GM04504 (cell line): ENCODE data around the gene ZG16.

ENCODE experiments used
- DNase-seq: peaks from one replicate; pipeline ENCODE4 v3.0.0-alpha.2; 2012; ENCODE audit warnings: low read depth

ZG16 gene

DNA sequence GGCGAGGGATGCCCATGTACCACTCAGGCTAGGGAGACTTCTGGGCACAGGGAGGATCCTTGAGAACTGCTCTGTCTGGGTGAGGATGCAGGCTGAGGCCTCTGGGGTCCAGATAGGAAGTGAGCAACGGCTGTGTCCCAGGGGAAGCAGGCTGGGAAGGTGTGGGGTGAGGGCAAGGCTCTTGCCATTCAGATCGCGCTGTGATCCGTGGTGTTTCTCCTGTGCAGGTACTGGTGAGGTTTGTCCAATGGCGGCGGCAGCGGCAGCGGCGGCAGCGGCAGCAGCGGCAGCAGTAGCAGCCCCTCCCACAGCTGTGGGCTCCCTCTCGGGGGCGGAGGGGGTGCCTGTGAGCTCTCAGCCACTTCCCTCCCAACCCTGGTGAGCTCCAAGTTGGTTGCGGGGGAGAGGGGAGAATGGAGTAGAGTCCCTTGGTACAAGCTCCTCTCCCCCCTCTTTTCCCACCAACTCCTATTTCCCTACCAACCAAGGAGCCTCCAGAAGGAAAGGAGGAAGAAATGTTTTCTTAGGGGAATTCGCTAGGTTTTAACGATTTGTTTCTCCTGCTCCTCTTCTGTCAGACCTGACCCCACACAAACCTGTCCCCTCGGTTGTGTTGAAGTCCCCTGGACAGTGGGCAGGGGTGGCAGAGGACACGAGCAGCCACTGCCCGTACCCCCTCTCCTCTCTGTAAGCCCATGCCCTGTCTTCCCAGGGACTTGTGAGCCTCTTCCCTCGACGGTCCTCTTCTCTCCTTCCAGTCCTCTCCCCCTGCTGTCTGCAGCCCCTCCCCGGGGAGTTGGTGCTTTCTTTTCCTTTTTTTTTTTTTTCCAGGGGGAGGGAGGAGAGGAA is 32.0 kb downstream of the ZG16 start:
- DNase-seq = no peak

DNA sequence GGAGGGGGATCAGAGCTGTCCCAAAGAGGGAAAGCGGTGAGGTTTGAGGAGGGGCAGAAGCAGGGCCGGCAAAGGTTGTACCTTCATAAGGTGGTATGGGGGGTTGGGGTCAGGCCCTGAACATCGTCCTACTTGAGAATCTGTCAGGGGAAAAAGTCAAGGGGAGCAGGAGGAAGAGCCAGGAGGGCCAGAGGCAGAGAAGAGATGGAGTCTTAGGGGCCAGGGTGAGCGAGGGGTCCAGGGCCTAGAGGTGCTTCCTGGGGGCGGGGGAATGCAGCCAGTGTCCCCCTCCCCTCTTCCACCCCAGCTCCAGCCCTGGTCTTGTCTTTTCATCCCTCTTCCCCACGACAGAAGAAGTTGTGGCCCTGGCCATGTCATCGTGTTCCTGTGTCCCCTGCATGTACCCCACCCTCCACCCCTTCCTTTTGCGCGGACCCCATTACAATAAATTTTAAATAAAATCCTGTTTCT is 32.7 kb downstream of the ZG16 start:
- no peak for DNase-seq

DNA sequence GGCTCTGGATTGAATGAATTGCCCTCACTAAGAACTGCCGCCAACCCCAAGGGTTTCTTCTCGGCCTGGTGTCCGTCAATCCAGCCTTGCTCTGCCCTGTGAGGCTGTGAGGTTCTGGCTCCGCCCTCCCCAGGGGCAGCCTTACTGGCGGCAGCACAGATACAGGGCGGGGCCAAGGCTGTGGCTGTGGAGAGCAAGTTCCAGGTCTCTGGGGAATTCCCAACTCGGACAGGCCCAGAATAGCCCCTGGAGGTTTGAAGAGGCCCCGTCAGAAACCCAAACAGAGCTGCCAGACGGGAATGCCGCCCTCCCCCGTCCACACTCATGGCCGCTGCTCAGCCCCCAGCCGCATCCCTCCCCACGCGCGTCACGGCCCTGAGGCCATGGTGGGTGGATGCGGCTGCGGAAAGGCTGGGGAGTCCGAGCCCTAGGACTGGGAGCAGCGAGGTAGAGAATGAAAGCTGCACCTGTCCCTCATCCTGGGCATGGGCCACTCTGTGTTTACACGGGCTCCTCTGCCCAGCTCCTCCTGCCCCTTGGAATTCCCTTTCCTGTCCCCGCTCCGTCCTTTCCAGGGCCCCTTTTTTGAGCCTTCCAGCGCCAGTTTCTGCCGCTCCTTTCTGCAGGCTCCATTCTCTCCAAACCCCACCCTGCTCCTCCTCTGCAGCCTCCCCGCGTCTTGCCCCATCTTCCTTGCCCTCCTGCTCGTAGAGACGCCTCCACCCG is 33.3 kb downstream of the ZG16 start:
- peak; percentile 97 for DNase-seq

DNA sequence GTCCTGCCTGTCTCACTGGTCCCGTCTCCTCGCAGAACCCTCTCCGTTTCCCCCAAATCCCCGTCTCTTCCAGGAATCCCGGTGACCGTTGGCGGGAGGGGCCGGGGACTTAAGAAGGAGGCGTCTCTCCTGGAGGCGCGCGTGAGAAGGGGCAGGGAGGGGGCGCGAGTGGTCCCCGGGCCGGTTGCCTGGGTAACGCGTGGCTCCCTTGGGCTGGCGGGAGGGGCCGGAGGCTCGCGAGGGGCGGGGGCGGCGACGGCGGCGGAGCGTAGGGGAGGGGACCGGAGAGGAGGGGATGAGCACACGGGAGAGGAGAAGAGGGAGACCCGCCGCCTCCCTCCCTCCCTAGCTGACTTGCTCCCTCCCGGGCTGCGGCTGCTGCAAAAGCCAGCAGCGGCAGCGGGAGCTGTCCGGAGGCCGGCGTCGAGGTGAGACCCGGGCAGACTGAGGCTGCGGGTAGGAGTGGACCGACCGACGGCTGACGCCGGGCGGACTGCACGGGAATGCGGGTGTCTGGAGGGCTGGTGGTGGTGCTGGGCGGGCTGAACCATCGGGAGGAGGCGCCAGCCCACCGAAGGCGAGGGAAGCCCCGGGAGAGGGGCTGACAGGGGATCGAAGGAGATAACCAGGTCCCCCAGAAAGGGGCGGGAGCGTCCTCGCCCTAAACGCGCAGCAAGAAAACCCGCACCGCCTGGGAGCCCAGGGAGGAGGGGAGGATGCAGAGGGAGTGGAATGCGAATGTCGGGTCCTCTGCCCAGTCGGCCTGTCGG is 34.0 kb downstream of the ZG16 start, which contains the start of gene PRRT2:
PRRT2 (plus strand) TSS at position 298 of the 770 bp plus-strand sequence. CDS start 862 bp downstream, outside the sequence.
- no peak for DNase-seq

DNA sequence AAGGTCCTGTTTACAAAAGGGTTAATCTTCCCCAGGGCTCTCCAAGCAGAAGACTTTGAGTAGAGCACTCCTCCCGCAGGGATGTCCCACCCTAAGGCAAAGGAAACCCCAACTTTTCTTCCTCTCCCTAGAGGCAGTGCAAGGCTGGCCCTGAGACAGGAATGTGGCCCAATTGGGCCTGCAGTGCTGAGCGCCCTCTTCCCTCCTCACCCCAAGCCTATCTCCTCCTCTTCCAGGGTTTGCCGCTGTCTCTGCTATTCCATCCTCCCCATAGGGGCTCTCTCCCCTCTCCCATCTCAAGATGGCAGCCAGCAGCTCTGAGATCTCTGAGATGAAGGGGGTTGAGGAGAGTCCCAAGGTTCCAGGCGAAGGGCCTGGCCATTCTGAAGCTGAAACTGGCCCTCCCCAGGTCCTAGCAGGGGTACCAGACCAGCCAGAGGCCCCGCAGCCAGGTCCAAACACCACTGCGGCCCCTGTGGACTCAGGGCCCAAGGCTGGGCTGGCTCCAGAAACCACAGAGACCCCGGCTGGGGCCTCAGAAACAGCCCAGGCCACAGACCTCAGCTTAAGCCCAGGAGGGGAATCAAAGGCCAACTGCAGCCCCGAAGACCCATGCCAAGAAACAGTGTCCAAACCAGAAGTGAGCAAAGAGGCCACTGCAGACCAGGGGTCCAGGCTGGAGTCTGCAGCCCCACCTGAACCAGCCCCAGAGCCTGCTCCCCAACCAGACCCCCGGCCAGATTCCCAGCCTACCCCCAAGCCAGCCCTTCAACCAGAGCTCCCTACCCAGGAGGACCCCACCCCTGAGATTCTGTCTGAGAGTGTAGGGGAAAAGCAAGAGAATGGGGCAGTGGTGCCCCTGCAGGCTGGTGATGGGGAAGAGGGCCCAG is 34.9 kb downstream of the ZG16 start:
- DNase-seq = no peak

DNA sequence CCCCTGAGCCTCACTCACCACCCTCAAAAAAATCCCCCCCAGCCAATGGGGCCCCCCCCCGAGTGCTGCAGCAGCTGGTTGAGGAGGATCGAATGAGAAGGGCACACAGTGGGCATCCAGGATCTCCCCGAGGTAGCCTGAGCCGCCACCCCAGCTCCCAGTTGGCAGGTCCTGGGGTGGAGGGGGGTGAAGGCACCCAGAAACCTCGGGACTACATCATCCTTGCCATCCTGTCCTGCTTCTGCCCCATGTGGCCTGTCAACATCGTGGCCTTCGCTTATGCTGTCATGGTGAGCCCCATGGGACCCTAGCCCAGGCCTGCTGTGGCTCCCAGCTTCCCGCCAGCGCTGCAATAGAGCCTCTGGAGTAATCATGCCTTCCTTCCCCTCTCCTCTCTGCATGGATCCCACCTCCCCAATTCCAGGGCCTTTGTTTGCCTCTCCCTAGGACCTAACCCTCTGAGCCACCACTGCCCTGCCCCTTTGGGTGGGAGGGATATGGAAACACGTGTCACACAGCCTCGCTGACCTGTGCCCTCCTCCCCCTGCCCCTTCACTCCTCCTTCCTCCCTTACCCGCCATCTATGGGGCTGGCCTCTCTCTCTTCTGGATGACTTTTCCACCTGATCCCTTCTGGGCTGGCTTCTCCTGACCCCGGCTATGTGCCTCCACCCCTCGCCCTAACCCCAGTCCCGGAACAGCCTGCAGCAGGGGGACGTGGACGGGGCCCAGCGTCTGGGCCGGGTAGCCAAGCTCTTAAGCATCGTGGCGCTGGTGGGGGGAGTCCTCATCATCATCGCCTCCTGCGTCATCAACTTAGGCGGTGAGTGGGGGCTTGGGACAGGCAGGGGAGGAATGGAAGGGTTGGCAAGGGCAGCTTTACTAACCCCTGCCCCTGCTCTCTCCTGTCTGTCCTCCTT is 35.8 kb downstream of the ZG16 start:
- DNase-seq = no peak

DNA sequence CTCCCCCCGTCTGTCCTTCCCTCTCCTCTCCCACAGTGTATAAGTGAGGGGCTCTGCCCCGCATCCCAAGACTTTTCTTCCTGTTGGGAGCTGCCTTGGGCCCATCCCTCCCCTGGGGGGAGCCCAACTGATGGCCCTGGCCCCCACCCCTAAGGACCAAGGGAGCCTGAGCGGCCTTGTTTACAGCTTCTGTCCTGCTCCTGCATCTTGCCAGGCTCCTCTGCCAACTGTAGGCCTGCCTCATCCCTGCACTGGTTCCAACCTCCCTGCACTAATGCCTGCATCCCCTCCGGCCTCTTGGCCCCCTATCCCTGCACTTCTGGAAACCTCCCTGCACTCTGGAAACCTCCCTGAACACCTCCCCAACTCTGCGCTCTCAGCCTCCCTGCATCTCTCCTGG is 36.5 kb downstream of the ZG16 start:
- no peak for DNase-seq

DNA sequence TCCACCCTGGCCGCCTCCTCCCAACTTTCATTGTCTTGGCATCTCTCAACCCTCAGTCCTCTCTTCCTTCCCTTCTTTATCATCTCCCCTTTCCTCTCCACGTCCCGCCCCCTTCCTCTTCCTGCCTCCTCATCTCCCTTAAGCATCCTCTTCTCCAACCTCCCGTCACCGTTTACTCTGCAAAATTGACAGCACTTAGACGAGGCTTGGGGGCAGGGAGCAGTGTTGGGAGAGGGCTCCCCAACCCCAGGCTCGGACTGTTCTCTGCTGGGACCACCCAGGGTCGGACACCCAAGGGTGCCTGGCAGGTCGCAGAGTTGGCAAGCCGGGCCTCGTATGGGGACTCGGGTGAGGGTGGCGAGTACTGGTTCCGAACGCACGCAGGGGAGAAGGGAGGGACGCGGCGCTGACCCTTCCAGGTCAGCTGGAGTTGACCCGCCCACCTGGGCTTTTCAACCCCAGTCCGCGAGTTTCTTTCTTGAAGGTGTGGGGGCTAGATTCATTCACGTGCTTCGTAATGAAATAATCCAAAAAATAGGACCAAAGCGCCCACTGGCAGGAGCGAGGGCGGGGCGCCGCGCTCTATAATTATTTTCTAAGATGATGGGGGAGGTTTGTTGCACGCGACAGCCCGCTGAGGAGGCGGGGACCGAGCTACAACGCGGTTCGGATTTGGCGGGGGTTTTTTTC is 37.1 kb downstream of the ZG16 start:
- no peak for DNase-seq

DNA sequence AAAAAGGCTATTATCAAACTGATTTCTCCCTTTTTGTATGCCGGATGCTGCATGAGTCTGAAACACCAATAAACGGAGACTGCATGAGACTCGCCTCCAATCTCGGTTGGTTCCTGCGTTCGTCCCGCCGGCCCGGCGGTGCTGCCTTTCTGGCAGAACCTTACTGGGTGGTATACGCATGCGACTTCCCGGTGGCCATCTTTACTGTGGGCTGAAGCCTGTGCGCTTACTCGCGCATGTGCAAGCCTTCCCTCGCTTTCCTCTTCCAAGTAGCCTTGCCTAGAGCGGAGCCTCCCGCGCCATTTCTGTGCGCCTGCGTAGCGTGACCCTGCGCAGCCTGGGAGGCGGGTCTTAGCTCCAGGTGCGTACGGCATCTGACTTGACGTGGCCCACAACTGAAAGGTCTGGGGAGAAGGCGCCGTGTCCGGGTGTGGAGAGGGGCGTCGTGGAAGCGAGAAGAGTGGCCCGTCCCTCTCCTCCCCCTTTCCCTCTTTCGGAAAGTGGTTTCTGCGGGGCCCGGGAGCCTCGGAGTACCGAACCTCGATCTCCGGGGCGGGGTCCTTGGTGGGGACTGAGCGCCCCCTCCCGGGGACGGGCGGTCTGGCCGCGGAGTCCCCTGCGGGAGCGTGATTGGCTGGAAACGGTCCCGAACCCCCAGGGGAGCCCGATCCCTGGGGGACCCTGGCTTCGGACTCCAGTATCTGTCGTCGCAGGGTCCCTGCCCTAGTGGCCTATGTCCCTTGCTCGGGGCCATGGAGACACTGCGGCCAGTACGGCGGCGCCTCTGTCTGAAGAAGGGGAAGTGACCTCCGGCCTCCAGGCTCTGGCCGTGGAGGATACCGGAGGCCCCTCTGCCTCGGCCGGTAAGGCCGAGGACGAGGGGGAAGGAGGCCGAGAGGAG is 38.0 kb downstream of the ZG16 start, which contains the start of gene PAGR1:
PAGR1 (plus strand) TSS at position 360 of the 901 bp plus-strand sequence; CDS start at position 734, 374 bp downstream.
- DNase-seq = peak; percentile 97

DNA sequence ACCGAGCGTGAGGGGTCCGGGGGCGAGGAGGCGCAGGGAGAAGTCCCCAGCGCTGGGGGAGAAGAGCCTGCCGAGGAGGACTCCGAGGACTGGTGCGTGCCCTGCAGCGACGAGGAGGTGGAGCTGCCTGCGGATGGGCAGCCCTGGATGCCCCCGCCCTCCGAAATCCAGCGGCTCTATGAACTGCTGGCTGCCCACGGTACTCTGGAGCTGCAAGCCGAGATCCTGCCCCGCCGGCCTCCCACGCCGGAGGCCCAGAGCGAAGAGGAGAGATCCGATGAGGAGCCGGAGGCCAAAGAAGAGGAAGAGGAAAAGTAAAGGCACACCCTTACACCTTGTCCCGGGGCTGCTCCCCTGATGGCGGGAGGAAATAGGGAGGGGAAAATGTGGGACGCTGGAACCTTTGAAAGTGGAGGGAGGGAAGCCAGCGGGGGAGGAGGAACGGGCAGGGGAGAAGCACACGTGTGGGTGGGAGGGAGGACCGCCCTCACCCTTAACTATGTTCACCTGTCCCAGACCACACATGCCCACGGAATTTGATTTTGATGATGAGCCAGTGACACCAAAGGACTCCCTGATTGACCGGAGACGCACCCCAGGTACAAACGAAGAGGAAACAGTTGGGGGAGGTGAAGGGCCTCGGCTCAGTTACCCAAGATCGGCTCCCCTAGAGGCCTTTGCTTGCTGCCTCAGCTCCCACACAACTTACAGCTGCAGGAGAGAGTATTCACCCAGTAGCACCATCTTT is 38.8 kb downstream of the ZG16 start:
- no peak for DNase-seq

DNA sequence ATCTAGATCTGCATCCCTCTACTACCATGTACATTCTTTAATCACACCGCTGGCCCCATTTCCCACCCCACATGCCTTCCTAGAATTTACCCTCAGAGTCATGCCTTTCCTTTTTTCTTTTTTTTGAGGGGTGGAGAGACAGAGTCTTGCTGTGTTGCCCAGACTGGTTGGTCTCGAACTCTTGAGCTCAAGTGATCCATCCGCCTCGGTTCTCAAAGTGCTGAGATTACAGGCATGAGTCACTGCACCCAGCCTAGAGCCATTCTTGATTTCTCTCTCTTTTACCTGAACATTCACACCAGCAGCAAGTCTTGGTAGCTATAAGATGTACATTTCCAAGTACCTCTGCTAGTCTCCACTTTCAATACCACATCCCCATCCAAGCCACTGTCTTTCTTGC is 40.0 kb downstream of the ZG16 start:
- DNase-seq = no peak

DNA sequence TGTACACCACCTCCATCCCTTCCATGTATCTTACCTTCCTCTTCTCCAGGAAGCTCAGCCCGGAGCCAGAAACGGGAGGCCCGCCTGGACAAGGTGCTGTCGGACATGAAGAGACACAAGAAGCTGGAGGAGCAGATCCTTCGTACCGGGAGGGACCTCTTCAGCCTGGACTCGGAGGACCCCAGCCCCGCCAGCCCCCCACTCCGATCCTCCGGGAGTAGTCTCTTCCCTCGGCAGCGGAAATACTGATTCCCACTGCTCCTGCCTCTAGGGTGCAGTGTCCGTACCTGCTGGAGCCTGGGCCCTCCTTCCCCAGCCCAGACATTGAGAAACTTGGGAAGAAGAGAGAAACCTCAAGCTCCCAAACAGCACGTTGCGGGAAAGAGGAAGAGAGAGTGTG is 41.5 kb downstream of the ZG16 start:
- DNase-seq = no peak

DNA sequence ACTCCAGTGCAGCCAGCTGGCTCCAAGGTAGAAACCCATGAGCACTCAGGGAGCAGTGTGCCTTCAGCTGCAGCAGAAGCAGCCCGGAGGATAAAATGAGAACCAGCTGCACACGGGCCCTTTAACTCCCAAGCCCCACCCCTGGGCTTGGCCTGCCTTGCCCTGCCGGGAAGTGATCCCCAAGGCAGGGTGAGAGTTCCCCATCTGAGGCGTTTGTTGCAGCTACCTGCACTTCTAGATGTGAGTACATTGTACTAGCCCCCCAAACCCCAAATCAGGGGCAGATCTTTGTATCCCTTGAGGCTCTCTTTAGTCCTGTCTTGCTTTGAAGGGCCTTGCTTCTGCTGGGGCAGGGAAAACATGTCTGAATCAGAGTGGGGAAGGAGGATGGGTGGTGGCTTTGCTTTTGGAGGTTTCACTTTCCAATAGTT is 42.2 kb downstream of the ZG16 start, which contains the start of gene MVP:
MVP (plus strand) TSS at position 192 of the 431 bp plus-strand sequence. CDS start 10,088 bp downstream, outside the sequence.
- no peak for DNase-seq

DNA sequence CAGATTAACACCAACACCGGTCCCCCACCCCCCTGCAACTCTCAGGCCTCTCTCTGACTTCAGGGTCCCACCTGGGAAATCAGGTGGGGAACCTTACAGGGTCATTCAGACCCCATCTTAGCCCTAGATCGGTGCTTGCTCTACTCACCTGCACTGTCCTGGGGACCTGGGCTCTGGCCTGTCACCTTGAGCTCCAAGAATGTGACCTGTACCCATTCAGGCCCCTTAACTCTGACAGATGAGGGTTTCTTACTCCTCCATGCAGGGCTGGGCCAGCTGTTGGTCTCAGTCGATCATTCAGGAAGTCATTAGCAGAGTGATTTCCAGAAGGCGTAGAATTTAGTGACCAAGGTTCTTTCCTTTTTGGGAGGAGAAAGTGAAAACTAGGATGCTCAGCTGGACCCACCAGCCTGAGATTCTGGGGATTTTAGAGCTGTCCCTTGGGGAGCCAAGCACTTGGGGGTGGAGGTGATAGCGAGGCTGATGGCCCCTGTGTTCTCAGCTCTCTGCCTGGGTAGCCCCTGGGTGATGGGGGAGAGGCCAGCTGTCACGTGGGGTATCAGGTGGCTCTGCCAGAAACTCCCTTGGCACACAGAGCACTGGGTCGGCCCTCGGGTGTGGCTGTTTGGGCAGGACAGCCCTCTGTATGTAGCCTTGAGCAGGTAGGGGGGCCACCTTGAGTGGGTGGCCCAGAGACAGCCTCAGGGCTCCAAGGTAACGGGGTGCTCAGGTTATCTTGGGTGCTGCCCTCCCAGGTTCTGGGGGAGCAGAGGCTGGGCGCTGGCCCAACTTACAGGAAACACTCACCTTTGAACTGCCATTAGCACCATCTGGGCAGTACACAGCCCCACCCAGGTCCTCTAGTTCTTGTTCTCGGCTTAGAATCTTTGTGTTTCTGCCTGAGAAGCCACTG is 42.9 kb downstream of the ZG16 start:
- DNase-seq = no peak

DNA sequence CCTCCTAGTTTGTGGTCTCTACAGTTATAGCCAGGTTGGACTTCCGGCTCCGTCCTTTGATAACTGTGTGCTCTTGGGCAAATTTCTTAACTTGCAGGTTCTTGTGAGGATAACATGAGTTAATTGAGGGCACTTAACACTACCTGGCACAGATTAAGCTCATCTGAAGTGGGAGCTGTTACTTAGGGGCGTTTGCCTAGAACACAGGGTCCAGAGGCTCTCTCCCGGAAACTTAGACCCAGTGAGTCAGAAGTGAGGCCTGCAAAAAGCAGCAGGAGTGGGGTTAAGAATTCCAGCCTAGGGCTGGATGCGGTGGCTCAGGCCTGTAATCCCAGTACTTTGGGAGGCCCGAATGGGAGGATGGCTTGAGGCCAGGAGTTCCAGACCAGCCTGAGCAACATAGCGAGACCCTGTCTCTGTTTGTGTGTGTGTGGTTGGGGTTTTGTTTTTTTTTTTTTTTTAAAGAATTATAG is 43.6 kb downstream of the ZG16 start:
- no peak for DNase-seq

DNA sequence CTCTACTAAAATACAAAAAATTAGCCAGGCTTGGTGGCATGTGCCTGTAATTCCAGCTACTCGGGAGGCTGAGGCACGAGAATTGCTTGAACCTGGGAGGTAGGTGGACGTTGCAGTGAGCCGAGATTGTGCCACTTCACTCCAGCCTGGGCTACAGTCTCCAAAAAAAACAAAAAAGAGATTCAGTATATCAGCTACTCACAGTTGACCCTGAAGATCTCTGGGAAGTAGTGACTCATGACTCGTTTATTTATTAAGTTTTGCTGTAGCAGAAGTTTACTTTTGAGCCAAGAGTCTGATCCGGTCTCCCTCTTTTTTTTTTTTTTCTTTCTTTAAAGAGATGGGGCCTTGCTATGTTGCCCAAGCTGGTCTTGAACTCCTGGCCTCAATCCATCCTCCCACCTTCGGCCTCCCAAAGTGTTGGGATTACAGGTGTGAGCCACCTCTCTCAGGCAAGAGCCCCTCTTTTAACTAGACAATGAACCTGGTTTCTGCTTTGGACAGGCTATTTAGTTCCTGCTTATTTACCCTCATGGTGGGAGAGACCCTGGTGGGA is 46.6 kb downstream of the ZG16 start:
- no peak for DNase-seq
